NAMALWA (cell line): ENCODE data around the gene CETP.

Experiments
- DNase-seq: peaks from one replicate; pipeline ENCODE4 v3.0.0-alpha.2; 2015; ENCODE audit warnings: low spot score

The CETP gene

DNA sequence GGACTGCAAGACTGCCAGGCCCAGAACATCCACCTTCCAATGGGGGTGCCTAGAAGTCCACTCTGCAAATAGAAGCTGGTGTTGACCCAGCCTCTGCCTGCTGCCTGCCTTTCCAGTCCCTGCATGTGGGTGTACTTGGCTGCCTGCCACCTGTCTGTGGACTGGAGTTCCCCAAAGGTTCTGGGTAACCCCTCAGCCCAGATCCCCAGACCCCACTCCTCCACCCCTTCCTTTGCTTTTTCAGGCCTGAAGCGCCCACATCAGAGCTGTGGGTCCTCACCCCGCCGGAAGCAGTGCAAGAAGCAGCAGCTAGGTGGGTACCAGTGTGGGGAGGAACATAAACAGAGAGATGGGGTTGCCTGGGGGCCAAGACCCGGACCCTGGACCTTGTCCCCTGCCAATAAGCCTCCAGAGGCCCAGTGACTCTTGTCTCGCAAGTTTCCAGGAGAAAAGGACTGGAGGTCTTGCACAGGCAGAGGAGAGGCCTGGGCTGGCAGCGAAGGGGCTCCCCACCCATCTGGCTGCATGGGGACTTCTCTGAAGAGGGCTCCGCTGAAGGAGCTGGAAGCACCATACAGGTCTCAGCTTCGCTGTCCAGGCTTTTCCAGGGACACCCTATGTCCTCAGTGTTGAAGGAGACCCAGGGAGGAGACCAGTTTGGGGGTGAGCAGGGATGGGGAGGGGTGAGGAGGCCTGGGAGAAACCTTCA lies 61.9 kb downstream of the CETP start:
- DNase-seq = no peak

DNA sequence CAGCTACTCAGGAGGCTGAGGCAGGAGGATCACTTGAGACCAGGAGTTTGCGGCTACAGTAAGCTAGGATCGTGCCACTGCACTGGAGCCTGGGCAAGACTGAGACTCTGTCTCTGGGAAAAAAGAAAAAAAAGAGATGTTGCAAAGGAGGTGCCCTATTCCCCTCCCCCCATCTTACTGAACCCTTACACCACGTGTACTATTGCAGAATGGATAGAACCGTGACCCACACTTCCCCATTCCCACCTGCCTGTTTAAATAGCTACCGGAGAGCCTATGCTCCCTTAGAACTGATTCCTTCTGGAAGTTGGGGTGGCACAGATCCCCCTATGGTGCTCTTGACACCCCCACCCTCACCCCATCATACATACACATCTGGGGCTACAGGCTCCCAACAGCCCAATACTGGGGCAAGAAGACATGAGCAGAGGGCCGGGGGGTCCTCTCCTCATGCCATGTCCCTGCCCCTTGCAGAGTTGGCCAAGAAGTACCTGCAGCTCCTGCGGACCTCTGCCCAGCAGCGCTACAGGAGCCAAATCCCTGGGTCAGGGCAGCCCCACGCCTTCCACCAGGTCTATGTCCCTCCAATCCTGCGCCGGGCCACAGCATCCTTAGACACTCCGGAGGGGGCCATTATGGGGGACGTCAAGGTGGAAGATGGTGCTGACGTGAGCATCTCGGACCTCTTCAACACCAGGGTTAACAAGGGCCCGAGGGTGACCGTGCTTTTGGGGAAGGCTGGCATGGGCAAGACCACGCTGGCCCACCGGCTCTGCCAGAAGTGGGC lies 63.3 kb downstream of the CETP start:
- no peak for DNase-seq

DNA sequence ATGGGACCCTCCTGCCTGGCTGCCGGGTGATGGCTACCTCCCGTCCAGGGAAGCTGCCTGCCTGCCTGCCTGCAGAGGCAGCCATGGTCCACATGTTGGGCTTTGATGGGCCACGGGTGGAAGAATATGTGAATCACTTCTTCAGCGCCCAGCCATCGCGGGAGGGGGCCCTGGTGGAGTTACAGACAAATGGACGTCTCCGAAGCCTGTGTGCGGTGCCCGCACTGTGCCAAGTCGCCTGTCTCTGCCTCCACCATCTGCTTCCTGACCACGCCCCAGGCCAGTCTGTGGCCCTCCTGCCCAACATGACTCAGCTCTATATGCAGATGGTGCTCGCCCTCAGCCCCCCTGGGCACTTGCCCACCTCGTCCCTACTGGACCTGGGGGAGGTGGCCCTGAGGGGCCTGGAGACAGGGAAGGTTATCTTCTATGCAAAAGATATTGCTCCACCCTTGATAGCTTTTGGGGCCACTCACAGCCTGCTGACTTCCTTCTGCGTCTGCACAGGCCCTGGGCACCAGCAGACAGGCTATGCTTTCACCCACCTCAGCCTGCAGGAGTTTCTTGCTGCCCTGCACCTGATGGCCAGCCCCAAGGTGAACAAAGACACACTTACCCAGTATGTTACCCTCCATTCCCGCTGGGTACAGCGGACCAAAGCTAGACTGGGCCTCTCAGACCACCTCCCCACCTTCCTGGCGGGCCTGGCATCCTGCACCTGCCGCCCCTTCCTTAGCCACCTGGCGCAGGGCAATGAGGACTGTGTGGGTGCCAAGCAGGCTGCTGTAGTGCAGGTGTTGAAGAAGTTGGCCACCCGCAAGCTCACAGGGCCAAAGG lies 64.4 kb downstream of the CETP start:
- no peak for DNase-seq

DNA sequence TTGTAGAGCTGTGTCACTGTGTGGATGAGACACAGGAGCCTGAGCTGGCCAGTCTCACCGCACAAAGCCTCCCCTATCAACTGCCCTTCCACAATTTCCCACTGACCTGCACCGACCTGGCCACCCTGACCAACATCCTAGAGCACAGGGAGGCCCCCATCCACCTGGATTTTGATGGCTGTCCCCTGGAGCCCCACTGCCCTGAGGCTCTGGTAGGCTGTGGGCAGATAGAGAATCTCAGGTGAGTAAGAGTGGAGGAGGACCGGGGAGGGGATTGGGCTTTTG lies 65.0 kb downstream of the CETP start:
- DNase-seq = no peak

DNA sequence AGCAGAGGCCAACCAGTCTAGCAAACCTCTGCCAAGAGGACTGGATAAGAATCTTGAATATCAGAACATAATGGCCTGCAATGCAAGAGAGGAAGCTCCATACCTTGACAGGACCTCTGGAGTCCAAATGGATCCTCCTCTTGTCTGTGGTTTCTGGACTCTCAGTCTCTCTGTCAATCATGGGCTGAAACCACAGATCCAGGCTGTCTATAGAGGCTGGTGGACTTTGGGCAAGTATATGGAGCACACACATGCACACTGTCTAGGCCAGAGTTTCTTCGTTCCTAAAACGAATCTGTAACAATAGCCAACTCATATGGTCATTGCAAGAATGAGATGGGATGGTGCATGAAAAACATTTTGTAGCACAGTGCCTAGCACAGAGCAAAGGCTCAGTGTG lies 65.3 kb downstream of the CETP start:
- DNase-seq = no peak

DNA sequence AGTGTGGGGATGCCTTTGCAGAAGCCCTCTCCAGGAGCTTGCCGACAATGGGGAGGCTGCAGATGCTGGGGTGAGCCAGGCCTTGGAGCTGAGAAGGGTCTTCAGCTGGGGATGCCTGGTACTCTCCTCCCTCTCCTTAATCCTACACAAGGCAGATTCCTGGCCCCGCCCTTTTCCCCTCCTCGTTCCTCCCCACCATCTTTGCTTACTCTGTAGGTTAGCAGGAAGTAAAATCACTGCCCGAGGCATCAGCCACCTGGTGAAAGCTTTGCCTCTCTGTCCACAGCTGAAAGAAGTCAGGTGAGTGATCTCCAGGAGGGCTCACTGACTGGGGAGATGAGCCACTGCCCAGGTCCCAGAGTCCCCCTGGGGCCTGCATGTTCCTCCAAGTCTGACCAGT lies 66.3 kb downstream of the CETP start:
- DNase-seq = no peak

DNA sequence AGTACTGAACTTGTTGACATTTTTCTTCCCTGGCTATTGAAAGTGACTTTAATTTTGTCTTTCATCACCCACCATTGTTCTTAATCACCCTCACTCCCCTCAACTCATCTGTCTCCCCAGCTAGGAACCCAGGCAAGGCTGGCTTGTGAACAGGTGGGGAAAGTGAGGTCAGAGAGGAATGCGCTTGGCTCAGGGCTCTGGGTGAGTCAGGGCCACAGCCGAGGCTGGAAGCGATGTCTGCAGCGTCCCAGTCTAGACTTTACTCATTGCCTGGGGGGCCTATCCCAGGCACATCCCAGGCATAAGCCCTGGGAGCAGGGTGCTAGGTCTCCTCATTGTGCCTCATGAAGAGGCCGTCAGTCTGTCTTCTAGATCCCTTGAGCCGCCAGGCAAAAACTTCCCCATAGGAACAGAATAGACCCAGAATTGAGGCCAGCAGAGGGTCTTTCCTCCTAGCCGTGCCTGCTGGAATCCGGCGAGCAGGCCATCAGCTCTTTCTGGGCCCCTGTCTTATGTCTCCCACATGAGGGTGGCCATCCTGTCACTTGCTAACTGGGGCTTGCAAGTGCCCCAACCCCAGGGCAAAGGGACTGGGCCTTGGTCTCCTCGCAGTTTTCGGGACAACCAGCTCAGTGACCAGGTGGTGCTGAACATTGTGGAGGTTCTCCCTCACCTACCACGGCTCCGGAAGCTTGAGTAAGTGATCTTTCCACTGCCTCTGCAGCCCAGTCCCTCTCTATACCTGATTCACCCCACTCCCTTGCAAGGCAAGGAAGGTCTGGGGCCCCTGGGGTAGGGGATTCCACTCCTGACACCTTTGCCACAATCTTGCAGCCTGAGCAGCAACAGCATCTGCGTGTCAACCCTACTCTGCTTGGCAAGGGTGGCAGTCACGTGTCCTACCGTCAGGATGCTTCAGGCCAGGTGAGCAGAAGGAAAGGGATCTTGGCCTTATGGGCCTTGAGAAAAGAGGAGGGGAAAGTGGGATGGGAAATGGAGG lies 67.7 kb downstream of the CETP start:
- DNase-seq = no peak

DNA sequence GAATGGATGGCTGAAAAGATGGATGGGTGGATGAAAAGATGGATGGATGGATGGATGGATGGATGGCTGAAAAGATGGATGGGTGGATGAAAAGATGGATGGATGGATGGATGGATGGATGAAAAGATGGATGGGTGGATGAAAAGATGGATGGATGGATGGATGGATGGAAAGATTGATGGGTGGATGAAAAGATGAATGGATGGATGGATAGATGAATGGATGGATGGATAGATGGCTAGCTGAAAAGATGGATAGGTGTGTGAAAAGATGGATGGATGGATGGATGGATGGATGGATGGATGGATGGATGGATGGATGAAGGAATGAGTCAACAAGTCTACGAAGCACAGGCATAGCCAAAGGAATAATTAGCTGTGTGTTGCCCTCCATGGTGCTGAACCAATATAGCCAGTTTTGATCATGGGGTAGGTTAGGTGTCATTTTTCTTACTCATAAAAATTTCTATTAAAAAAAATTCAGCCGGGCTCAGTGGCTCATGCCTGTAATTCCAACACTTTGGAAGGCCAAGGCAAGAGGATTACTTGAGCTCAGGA lies 68.7 kb downstream of the CETP start:
- no peak for DNase-seq

DNA sequence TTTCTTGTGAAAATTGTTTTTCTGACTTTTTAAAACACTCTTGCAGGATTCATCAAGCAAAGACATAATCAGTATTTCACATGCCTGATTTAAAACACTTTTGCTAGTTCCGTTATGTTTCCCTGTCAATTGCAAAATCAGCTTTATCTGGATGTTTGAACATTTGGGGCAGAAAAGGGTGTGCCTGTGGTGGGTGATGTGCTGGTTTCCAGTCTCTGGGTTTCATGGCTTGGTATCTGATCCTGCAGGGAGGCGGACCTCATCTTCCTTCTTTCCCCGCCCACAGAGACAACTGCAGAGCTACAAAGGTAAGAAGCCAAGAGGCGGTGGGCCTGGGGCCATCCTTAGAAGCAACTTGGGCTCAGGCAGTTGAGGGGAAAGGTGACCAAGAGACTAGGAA lies 69.4 kb downstream of the CETP start:
- DNase-seq = no peak

DNA sequence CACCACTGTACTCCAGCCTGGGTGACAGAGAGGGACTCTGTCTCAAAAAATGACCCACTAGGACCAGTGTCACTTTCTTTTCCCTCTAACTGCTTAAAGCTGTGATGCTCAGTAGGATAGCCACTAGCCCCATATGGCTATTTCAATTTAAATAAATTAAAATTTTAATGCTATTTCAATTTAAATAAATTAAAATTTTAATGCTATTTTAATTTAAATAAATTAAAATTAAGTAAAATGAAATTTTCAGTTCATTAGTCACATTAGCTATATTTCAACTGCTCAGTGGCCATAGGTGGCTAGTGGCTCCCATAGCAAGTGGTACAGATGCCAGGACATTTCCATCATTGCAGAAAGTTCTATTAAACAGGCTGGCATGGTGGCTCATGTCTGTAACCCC lies 70.6 kb downstream of the CETP start:
- no peak for DNase-seq

DNA sequence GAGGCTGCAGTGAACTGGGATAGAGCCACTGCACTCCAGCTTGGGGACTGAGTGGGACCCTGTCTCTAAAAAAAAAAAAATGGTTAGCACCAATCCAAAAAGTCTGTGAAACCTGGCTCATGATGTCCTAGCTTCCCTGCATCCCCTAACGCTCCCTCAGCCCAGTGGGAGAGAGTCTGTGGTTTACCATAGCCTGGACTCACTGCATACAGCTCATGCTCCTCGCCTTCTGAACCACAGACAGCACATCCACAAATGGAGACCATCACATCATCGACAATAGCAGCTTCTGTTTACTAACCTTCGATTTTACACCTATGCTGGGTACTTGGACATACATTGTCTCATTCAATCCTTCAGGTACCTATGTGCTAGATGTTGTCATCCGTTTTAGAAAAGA lies 71.2 kb downstream of the CETP start:
- no peak for DNase-seq
